ENCODE results near the gene CDH23.

GRCh38 chr10:71715026-71715425 is 318.3 kb downstream of the CDH23 start:
- TF ChIP-seq CTCF (IDR thresholded peaks at IDR 0.05) = no peak
- TF ChIP-seq POLR2A (IDR thresholded peaks at IDR 0.05) = no peak

All from adrenal gland (tissue), 5 donors.